Measurements from ENCODE around the gene IL2RA. TPM values are rescaled to one million over a fixed set of nuclear protein-coding genes. Genes with fewer than 3 reads are reported as not detected.
"Not testable (repeated sequence)": the region's sequence is repeated elsewhere in the genome, so short reads cannot be mapped to it uniquely, and the experiment has no call there.

The IL2RA gene
- polyA plus RNA-seq, 1 donor from 2014 or later, result not detected

GRCh38 chr10:5963591-5963990 lies 98.6 kb downstream of the IL2RA start:
- H3F3A ChIP-seq (ENCODE audit: insufficient read depth, low read length, poor library complexity, severe bottlenecking), result no peaks in the 10 kb centered on the region
- no peaks in the 10 kb centered on the region for H3K27me3 ChIP-seq (ENCODE audit: insufficient read depth, low read depth, low read length)
- TF ChIP-seq CTCF (IDR thresholded peaks at IDR 0.05; ENCODE audit: poor library complexity, severe bottlenecking), result no peak
- no peak for TF ChIP-seq RAD21 (conservative IDR thresholded peaks at IDR 0.05)
- TF ChIP-seq SMC3 (conservative IDR thresholded peaks at IDR 0.05; ENCODE audit: poor library complexity), result no peak
- no peak for TF ChIP-seq POLR2AphosphoS5 (IDR thresholded peaks at IDR 0.05)
- TF ChIP-seq REST (IDR thresholded peaks at IDR 0.05; ENCODE audit: borderline replicate concordance), result no peak
- TF ChIP-seq EP300 (conservative IDR thresholded peaks at IDR 0.05; ENCODE audit: poor library complexity, severe bottlenecking), result no peak
- TF ChIP-seq TAF1 (IDR thresholded peaks at IDR 0.05; ENCODE audit: low read depth), result no peak
- no peak for TF ChIP-seq EZH2 (IDR thresholded peaks at IDR 0.05; ENCODE audit: borderline replicate concordance, insufficient read depth, low read length, poor library complexity, severe bottlenecking)
- TF ChIP-seq MXI1 (conservative IDR thresholded peaks at IDR 0.05; ENCODE audit: poor library complexity, severe bottlenecking), result no peak
- H3K9me2 ChIP-seq (ENCODE audit: insufficient read depth, low read length), result no peaks in the 10 kb centered on the region
- no peaks in the 10 kb centered on the region for H3K9me3 ChIP-seq (ENCODE audit: low read length)
- H3K4me2 ChIP-seq (ENCODE audit: low read length), result no peak overlapping the region
- no peak overlapping the region for H3K27ac ChIP-seq (ENCODE audit: low read length)
- no peaks in the 10 kb centered on the region for H4K20me1 ChIP-seq (ENCODE audit: insufficient read depth)
- H3K79me2 ChIP-seq (replicated peaks; ENCODE audit: insufficient read depth, low read length), result no peaks in the 10 kb centered on the region
- H3K4me3 ChIP-seq (ENCODE audit: low read length), result no peak overlapping the region
- no peaks in the 10 kb centered on the region for H3K36me3 ChIP-seq (ENCODE audit: insufficient read depth, low read length)
- no peak overlapping the region for H3K9ac ChIP-seq (ENCODE audit: low read length)
- H2AFZ ChIP-seq (ENCODE audit: low read depth, low read length), result no peak overlapping the region

GRCh38 chr10:5963071-5963470 lies 99.1 kb downstream of the IL2RA start:
- no peaks in the 10 kb centered on the region for H4K20me1 ChIP-seq (ENCODE audit: insufficient read depth)
- no peak overlapping the region for H3K4me2 ChIP-seq (ENCODE audit: low read length)
- no peaks in the 10 kb centered on the region for H3K79me2 ChIP-seq (replicated peaks; ENCODE audit: insufficient read depth, low read length)
- no peaks in the 10 kb centered on the region for H3K36me3 ChIP-seq (ENCODE audit: insufficient read depth, low read length)
- no peaks in the 10 kb centered on the region for H3K9me2 ChIP-seq (ENCODE audit: insufficient read depth, low read length)
- no peak overlapping the region for H3K27ac ChIP-seq (ENCODE audit: low read length)
- no peaks in the 10 kb centered on the region for H3K27me3 ChIP-seq (ENCODE audit: insufficient read depth, low read depth, low read length)
- no peaks in the 10 kb centered on the region for H3F3A ChIP-seq (ENCODE audit: insufficient read depth, low read length, poor library complexity, severe bottlenecking)
- H3K4me3 ChIP-seq (ENCODE audit: low read length), result no peak overlapping the region
- no peak overlapping the region for H3K9ac ChIP-seq (ENCODE audit: low read length)
- TF ChIP-seq EP300 (conservative IDR thresholded peaks at IDR 0.05; ENCODE audit: poor library complexity, severe bottlenecking), result no peak
- no peak for TF ChIP-seq RAD21 (conservative IDR thresholded peaks at IDR 0.05)
- no peak for TF ChIP-seq SMC3 (conservative IDR thresholded peaks at IDR 0.05; ENCODE audit: poor library complexity)
- TF ChIP-seq CTCF (IDR thresholded peaks at IDR 0.05; ENCODE audit: poor library complexity, severe bottlenecking), result no peak
- no peak for TF ChIP-seq POLR2AphosphoS5 (IDR thresholded peaks at IDR 0.05)
- TF ChIP-seq EZH2 (IDR thresholded peaks at IDR 0.05; ENCODE audit: borderline replicate concordance, insufficient read depth, low read length, poor library complexity, severe bottlenecking), result no peak
- TF ChIP-seq MXI1 (conservative IDR thresholded peaks at IDR 0.05; ENCODE audit: poor library complexity, severe bottlenecking), result no peak
- TF ChIP-seq TAF1 (IDR thresholded peaks at IDR 0.05; ENCODE audit: low read depth), result no peak
- TF ChIP-seq REST (IDR thresholded peaks at IDR 0.05; ENCODE audit: borderline replicate concordance), result no peak
- H2AFZ ChIP-seq (ENCODE audit: low read depth, low read length), result no peak overlapping the region
- no peaks in the 10 kb centered on the region for H3K9me3 ChIP-seq (ENCODE audit: low read length)

GRCh38 chr10:5962358-5962940 lies 99.7 kb downstream of the IL2RA start:
- H4K20me1 ChIP-seq (ENCODE audit: insufficient read depth); H3K79me2 ChIP-seq (replicated peaks; ENCODE audit: insufficient read depth, low read length); H3K9ac ChIP-seq (ENCODE audit: low read length); H3K27me3 ChIP-seq (ENCODE audit: insufficient read depth, low read depth, low read length); H3K9me2 ChIP-seq (ENCODE audit: insufficient read depth, low read length); H3K4me2 ChIP-seq (ENCODE audit: low read length); H3F3A ChIP-seq (ENCODE audit: insufficient read depth, low read length, poor library complexity, severe bottlenecking); H3K36me3 ChIP-seq (ENCODE audit: insufficient read depth, low read length); H2AFZ ChIP-seq (ENCODE audit: low read depth, low read length); H3K27ac ChIP-seq (ENCODE audit: low read length); H3K4me3 ChIP-seq (ENCODE audit: low read length); H3K9me3 ChIP-seq (ENCODE audit: low read length): not testable (repeated sequence)

Data from neural cell (in vitro differentiated cells).